ENCODE data around the gene TSPAN18.

DNA sequence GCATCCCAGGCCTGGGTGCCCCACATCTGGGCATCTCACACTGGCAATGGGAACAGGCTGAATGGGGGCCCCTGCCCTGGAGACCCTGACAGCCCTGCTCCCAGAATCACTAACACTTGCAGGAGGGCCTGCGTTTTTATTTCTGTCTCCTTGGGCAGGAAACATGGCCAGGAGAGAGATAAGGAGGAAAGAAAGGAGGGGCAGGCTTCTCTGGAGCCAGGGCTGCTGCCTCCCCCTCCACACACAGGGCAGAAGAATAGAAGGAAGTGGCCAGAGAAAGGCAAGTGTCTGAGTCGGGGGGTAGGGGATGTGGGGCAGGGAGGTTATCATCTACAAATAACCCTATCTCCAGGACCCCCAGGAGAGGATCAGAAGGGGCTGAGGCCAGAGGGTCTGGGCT is 25.5 kb upstream of the TSPAN18 start:
- TF ChIP-seq CTCF (IDR thresholded peaks at IDR 0.05) (no peak), POLR2A (IDR thresholded peaks at IDR 0.05) (no peak)

Measured in transverse colon (tissue), 3 donors.